Measurements from ENCODE around the gene IGFLR1.

Gene IGFLR1

GRCh38 chr19:35731353-35731752 is 10.9 kb downstream of the IGFLR1 start:
- Histone ChIP-seq H3K79me2 (ENCODE audit: insufficient read depth, low read length) (no peaks in the 10 kb centered on the region), H3K9me3 (ENCODE audit: low read length) (no peaks in the 10 kb centered on the region), H3K27ac (ENCODE audit: low read depth, low read length, poor library complexity, severe bottlenecking) (no peak overlapping the region), H3K4me3 (ENCODE audit: low read depth, low read length, poor library complexity, severe bottlenecking) (no peak overlapping the region), H3K9me2 (ENCODE audit: low read depth, low read length) (no peaks in the 10 kb centered on the region), H3K4me1 (ENCODE audit: insufficient read depth, low read length, severe bottlenecking) (no peaks in the 10 kb centered on the region), H3K9ac (ENCODE audit: low read length) (no peak overlapping the region), H3F3A (ENCODE audit: insufficient read depth, low read length) (no peaks in the 10 kb centered on the region), H3K27me3 (ENCODE audit: insufficient read depth, low read length) (no peaks in the 10 kb centered on the region), H3K4me2 (ENCODE audit: low read length) (no peak overlapping the region), H4K20me1 (ENCODE audit: insufficient read depth, low read length) (no peaks in the 10 kb centered on the region), H3K36me3 (ENCODE audit: insufficient read depth, low read length) (peaks cover 89% of the 10 kb centered on the region), H2AFZ (ENCODE audit: low read length) (no peak overlapping the region)
- TF ChIP-seq CTCF (IDR thresholded peaks at IDR 0.05; ENCODE audit: low read length) (no peak), EZH2 (IDR thresholded peaks at IDR 0.05; ENCODE audit: borderline replicate concordance, low read length) (no peak)

GRCh38 chr19:35730326-35730725 is 11.9 kb downstream of the IGFLR1 start:
- Histone ChIP-seq H3K9me3 (ENCODE audit: low read length) (no peaks in the 10 kb centered on the region), H3K4me3 (ENCODE audit: low read depth, low read length, poor library complexity, severe bottlenecking) (no peak overlapping the region), H4K20me1 (ENCODE audit: insufficient read depth, low read length) (no peaks in the 10 kb centered on the region), H3K4me2 (ENCODE audit: low read length) (no peak overlapping the region), H3K27me3 (ENCODE audit: insufficient read depth, low read length) (no peaks in the 10 kb centered on the region), H3K79me2 (ENCODE audit: insufficient read depth, low read length) (no peaks in the 10 kb centered on the region), H2AFZ (ENCODE audit: low read length) (no peak overlapping the region), H3K9me2 (ENCODE audit: low read depth, low read length) (no peaks in the 10 kb centered on the region), H3K27ac (ENCODE audit: low read depth, low read length, poor library complexity, severe bottlenecking) (no peak overlapping the region), H3K9ac (ENCODE audit: low read length) (no peak overlapping the region), H3F3A (ENCODE audit: insufficient read depth, low read length) (no peaks in the 10 kb centered on the region), H3K4me1 (ENCODE audit: insufficient read depth, low read length, severe bottlenecking) (no peaks in the 10 kb centered on the region), H3K36me3 (ENCODE audit: insufficient read depth, low read length) (peaks cover 93% of the 10 kb centered on the region)
- no peak for TF ChIP-seq CTCF (IDR thresholded peaks at IDR 0.05; ENCODE audit: low read length)
- no peak for TF ChIP-seq EZH2 (IDR thresholded peaks at IDR 0.05; ENCODE audit: borderline replicate concordance, low read length)

- H3K9me3 ChIP-seq (ENCODE audit: low read length): no peaks in the 10 kb centered on the region
- H3K79me2 ChIP-seq (ENCODE audit: insufficient read depth, low read length): no peaks in the 10 kb centered on the region
- H2AFZ ChIP-seq (ENCODE audit: low read length): no peak overlapping the region
- no peak overlapping the region for H3K4me3 ChIP-seq (ENCODE audit: low read depth, low read length, poor library complexity, severe bottlenecking)
- no peaks in the 10 kb centered on the region for H3F3A ChIP-seq (ENCODE audit: insufficient read depth, low read length)
- H4K20me1 ChIP-seq (ENCODE audit: insufficient read depth, low read length): no peaks in the 10 kb centered on the region
- TF ChIP-seq EZH2 (IDR thresholded peaks at IDR 0.05; ENCODE audit: borderline replicate concordance, low read length) (no peak), CTCF (IDR thresholded peaks at IDR 0.05; ENCODE audit: low read length) (no peak)
- no peak overlapping the region for H3K27ac ChIP-seq (ENCODE audit: low read depth, low read length, poor library complexity, severe bottlenecking)
- no peaks in the 10 kb centered on the region for H3K4me1 ChIP-seq (ENCODE audit: insufficient read depth, low read length, severe bottlenecking)
- H3K4me2 ChIP-seq (ENCODE audit: low read length): no peak overlapping the region
- no peak overlapping the region for H3K9ac ChIP-seq (ENCODE audit: low read length)
- H3K9me2 ChIP-seq (ENCODE audit: low read depth, low read length): no peaks in the 10 kb centered on the region
- peaks cover 93% of the 10 kb centered on the region for H3K36me3 ChIP-seq (ENCODE audit: insufficient read depth, low read length)
- H3K27me3 ChIP-seq (ENCODE audit: insufficient read depth, low read length): no peaks in the 10 kb centered on the region
These were observed 12.5 kb downstream of the IGFLR1 start for GRCh38 chr19:35729763-35730162.

Measured in OCI-LY1 (cell line).